ENCODE data around the gene SLC16A6.

SLC16A6 gene

DNA sequence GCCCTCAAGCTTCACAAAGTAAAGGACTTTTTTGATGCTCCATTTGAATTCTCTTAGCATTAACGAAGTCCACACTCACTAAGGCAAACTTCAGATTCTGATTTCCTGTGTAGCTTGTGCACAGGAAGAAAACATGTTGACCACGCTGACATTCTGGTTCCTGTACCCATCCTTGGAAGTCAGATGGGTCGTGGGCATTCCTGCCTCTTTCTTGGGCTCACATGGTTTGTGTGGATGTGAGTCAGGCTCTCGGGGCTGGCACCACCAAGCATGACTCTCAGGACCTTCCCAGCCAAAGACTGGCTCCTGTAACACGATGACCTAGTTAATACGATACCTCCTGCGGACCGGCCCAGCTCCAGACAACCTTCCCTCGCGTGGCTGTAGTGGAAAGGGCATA, 33.2 kb upstream of the SLC16A6 start:
- no peak overlapping the region for H3K4me2 ChIP-seq
- peaks cover 8% of the 10 kb centered on the region for H3K4me1 ChIP-seq
- H3K9ac ChIP-seq = no peak overlapping the region
- no peaks in the 10 kb centered on the region for H3K36me3 ChIP-seq
- no peak overlapping the region for H3K27ac ChIP-seq
- H3K27me3 ChIP-seq = no peaks in the 10 kb centered on the region
- H3K9me3 ChIP-seq = peaks cover 23% of the 10 kb centered on the region
- no peak for TF ChIP-seq Cebpa-rat (IDR thresholded peaks at IDR 0.05)
- no peak overlapping the region for H3K4me3 ChIP-seq
- H4K20me1 ChIP-seq = no peaks in the 10 kb centered on the region

DNA sequence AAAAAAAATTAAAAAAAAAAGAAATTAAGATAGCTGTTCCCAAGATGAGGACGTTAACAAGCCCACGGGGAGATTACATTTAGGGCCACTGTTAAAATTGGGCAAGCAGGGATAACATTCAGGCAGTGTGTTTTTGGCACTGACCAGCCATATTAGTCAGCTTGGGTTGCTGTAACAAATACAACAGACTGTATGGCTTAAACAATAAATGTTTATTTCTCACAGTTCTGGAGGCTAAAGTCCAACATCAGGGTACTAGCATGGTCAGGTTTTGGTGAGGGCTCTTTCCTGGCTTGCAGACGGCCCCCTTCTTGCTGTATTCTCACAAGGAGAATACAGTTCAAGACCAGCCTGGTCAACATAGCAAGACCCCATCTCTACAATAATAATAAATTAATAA, 31.7 kb upstream of the SLC16A6 start:
- Histone ChIP-seq H3K27me3 (no peaks in the 10 kb centered on the region), H4K20me1 (no peaks in the 10 kb centered on the region), H3K4me2 (no peak overlapping the region), H3K4me3 (no peak overlapping the region), H3K9me3 (peaks cover 17% of the 10 kb centered on the region), H3K4me1 (peaks cover 18% of the 10 kb centered on the region), H3K27ac (no peak overlapping the region), H3K36me3 (no peaks in the 10 kb centered on the region), H3K9ac (no peak overlapping the region)
- no peak for TF ChIP-seq Cebpa-rat (IDR thresholded peaks at IDR 0.05)

DNA sequence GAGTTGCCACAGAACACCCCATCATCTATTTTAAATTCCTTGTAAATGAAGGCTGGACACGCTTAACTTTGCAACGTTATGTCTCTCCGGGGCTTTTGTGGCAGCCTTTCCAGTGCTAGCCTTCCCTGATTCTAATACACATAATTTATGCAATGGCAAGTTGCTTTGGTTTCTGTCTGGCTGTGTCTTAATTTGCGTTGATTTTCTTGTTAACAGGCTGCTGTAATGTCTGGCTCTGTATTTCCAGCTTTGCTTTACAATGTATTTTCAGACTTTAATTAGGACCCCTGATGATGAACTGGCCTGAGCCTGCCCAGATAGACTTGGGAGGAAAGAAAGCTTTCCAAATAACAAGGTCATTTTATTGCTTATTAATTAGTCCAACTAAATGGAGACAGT, 30.6 kb upstream of the SLC16A6 start:
- no peak for TF ChIP-seq Cebpa-rat (IDR thresholded peaks at IDR 0.05)
- Histone ChIP-seq H3K27me3 (no peaks in the 10 kb centered on the region), H3K9ac (no peak overlapping the region), H3K36me3 (no peaks in the 10 kb centered on the region), H3K4me1 (peaks cover 23% of the 10 kb centered on the region), H3K4me2 (no peak overlapping the region), H3K9me3 (peaks cover 17% of the 10 kb centered on the region), H3K27ac (no peak overlapping the region), H4K20me1 (no peaks in the 10 kb centered on the region), H3K4me3 (no peak overlapping the region)

DNA sequence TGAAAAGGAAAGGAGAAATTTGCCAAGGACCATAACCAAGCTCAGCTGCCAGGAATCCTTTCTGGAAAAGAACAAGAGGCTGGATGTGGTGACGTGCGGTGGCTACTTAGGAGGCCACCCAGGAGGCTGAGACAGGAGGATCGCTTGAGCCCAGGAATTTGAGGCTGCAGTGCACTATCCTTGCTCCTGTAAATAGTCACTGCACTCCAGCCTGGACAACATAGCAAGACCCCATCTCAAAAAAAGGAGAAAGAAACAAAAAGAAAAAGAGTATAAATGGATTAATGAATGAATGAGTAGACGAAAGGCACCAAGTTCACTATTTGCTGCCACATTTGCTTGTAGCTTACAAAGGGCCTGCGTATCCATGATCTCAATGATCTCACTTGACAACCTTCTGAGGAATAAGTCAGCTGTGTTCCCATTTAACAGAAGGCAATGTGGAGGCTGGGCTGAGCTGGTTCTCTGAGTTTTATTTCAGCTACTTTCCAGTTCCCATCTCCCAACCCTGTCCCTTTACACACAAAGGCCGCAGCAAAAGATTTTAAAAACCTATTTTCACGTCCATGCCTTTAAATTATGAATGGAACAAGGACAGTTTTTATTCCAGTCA, 30.1 kb upstream of the SLC16A6 start:
- H3K27ac ChIP-seq = no peak overlapping the region
- H3K9me3 ChIP-seq = peaks cover 17% of the 10 kb centered on the region
- H3K4me3 ChIP-seq = no peak overlapping the region
- no peak for TF ChIP-seq Cebpa-rat (IDR thresholded peaks at IDR 0.05)
- H3K36me3 ChIP-seq = no peaks in the 10 kb centered on the region
- no peaks in the 10 kb centered on the region for H3K27me3 ChIP-seq
- H4K20me1 ChIP-seq = no peaks in the 10 kb centered on the region
- no peak overlapping the region for H3K9ac ChIP-seq
- H3K4me2 ChIP-seq = no peak overlapping the region
- H3K4me1 ChIP-seq = peaks cover 23% of the 10 kb centered on the region

DNA sequence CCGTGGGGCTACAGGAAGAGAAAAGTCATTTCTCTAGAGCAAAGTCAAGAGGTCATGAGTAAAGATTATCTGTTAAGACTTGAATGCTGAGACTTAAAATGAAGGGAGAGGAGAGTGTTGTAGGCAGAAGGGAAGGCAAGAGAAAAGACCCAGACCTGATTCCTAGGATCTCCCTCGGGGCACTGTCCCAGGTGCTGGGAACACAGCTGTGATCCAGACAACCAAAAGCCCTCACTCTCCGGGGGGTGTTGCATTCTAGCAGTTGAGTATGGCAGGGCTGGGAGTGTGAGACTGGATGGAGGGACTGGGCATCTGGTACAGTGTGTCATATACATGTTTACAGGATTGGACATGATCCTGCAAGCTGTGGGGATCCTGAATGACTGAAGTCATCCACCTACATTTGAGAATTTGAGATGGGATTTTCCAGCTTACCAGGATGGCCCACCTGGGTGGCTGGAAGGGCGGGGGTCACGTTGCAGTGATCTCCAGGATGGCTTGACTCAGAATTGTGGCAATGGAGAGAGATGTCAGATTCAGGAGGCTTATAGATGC, 29.5 kb upstream of the SLC16A6 start:
- Histone ChIP-seq H3K4me1 (peaks cover 23% of the 10 kb centered on the region), H3K9ac (no peak overlapping the region), H3K4me3 (no peak overlapping the region), H3K9me3 (peaks cover 13% of the 10 kb centered on the region), H4K20me1 (no peaks in the 10 kb centered on the region), H3K27ac (no peak overlapping the region), H3K36me3 (no peaks in the 10 kb centered on the region), H3K4me2 (no peak overlapping the region), H3K27me3 (no peaks in the 10 kb centered on the region)
- TF ChIP-seq Cebpa-rat (IDR thresholded peaks at IDR 0.05) = no peak

DNA sequence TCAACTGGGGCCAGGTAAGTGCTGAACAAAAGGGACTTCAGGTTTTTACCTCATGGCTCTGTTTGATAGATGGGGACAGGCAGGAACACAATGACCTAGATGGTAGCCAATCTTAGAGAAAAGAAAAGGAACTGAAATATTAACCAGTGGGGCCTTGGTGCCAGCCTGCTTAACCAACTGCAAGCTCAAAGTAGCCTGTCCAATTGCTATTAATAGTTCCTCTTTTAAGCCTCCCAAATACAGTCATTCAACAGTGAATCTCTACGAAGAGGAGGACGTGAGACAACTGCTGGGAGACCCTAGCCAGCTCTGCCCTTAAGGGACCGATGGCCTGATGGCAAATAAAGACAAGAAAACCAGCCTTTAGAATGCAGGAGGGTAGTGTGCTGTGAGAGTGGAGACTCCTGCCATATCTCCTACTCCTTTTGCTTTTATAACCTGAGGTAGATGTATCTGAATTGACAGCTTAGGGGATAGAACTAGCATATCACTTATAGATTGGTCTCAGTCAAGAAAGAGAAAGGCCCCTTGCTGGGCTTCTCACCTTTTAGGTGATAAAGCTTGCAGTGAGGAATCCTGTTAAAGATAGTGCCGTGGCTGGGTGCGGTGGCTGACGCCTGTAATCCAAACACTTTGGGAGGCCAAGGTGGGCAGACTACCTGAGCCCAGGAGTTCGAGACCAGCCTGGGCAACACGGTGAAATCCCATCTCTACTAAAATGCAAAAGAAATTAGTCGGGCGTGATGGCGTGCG, 28.7 kb upstream of the SLC16A6 start:
- H3K4me2 ChIP-seq = peak overlapping the region; percentile 47
- H3K27ac ChIP-seq = no peak overlapping the region
- H3K9me3 ChIP-seq = peaks cover 5% of the 10 kb centered on the region
- H3K4me1 ChIP-seq = peaks cover 30% of the 10 kb centered on the region
- no peak for TF ChIP-seq Cebpa-rat (IDR thresholded peaks at IDR 0.05)
- H3K4me3 ChIP-seq = no peak overlapping the region
- no peaks in the 10 kb centered on the region for H3K27me3 ChIP-seq
- no peak overlapping the region for H3K9ac ChIP-seq
- H4K20me1 ChIP-seq = no peaks in the 10 kb centered on the region
- H3K36me3 ChIP-seq = no peaks in the 10 kb centered on the region

DNA sequence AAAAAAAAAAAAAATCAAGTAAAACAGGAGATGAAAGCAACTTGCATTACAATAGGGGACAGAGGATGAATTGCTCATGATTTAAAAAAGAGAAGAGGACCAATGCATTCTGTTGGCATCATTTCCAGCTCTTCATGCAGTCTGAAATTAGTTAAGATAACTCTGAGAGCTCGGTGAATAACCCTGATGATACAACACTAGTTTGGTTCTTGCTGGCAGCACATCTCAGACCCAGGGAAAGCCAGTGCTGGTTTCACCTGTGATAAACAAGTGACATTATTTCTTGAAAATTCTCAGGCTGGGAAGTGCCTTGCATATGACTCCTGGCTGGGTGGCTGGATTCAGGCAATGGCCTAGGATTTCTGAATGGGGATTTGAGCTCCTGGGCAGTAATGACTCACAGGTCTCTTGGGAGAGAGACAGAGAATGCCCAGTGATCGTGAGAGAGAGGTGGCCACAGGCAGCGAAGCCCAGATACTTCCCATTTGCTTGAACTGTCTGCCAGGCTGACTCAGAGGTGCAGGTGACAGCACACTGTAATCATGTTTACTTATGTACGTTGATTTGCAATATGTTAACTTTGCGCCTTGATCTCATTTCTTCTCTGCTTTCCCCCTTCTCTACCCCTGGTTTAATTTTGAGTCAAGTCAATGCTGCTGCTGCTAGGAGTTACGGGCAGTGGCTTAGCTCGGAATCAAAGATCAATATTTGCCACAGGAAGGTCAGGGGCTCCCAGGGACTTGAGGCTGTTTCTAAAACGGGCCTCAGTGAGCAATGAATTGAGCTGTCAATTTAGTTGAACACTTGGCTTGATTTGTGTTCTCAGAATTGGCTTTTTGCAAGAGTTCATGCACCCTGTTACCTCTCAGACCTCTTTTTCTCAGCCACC, 27.4 kb upstream of the SLC16A6 start:
- peak overlapping the region; percentile 47; the same call in 1 of the 2 replicates for H3K4me2 ChIP-seq
- no peak overlapping the region for H3K4me3 ChIP-seq
- H3K36me3 ChIP-seq = no peaks in the 10 kb centered on the region
- no peak overlapping the region for H3K9ac ChIP-seq
- no peak for TF ChIP-seq Cebpa-rat (IDR thresholded peaks at IDR 0.05)
- H3K27me3 ChIP-seq = no peaks in the 10 kb centered on the region
- no peaks in the 10 kb centered on the region for H3K9me3 ChIP-seq
- H4K20me1 ChIP-seq = no peaks in the 10 kb centered on the region
- peaks cover 33% of the 10 kb centered on the region for H3K4me1 ChIP-seq
- no peak overlapping the region for H3K27ac ChIP-seq

DNA sequence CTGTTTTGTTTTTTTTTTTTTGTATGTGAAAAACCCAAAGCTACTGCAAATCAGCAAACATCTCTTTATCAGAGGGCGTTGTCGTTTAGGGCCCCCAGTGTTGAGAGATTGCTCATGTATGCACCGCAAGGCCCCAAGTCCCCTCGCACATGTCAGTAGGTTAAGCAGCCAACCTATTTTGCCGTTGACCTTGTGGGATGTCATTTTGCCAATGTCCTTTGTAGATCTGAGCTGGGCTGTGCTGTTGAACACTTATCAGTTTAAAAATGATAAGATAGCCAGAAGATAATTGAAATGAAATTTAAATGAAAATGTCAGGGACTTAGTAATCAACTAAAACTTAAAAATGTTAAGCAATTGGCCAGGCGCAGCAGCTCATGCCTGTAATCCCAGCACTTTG, 26.5 kb upstream of the SLC16A6 start:
- Histone ChIP-seq H3K36me3 (no peaks in the 10 kb centered on the region), H4K20me1 (no peaks in the 10 kb centered on the region), H3K4me2 (no peak overlapping the region), H3K27ac (no peak overlapping the region), H3K9me3 (no peaks in the 10 kb centered on the region), H3K4me1 (peaks cover 40% of the 10 kb centered on the region), H3K9ac (no peak overlapping the region), H3K27me3 (no peaks in the 10 kb centered on the region), H3K4me3 (no peak overlapping the region)
- TF ChIP-seq Cebpa-rat (IDR thresholded peaks at IDR 0.05) = no peak

DNA sequence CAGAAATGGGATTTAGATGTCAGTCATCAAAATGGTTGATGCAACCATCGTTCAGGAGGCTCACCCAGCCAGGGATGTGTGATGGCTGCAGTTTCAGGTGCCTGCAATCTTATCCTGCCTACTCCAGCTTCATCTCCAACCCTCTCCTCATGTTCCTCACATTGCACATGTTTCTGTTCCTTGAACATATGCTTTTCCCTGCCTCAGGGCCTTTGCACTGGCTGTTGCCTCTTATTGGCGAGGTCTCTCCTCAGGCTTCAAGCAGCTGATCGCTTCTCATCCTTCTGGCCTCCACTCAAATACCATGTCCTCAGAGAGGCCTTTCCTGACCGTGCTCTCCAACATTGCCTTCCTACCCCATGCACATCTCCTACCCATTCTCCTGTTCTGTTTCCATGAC, 25.0 kb upstream of the SLC16A6 start:
- no peak overlapping the region for H3K4me2 ChIP-seq
- H3K9ac ChIP-seq = no peak overlapping the region
- no peaks in the 10 kb centered on the region for H3K36me3 ChIP-seq
- no peak overlapping the region for H3K4me3 ChIP-seq
- no peaks in the 10 kb centered on the region for H3K9me3 ChIP-seq
- TF ChIP-seq Cebpa-rat (IDR thresholded peaks at IDR 0.05) = no peak
- H3K27me3 ChIP-seq = no peaks in the 10 kb centered on the region
- no peak overlapping the region for H3K27ac ChIP-seq
- H3K4me1 ChIP-seq = peaks cover 48% of the 10 kb centered on the region
- H4K20me1 ChIP-seq = no peaks in the 10 kb centered on the region

Measured in BLaER1 (cell line).